GM19240 (cell line): ENCODE results near the gene ZNF555.
"Not testable (repeated sequence)": the region's sequence is repeated elsewhere in the genome, so short reads cannot be mapped to it uniquely, and the experiment has no call there.

Experiments
- DNase-seq: peaks from one replicate; pipeline ENCODE4 v3.0.0; 2011; ENCODE audit warnings: low spot score; ENCODE audit not compliant: insufficient read length

Gene ZNF555

DNA sequence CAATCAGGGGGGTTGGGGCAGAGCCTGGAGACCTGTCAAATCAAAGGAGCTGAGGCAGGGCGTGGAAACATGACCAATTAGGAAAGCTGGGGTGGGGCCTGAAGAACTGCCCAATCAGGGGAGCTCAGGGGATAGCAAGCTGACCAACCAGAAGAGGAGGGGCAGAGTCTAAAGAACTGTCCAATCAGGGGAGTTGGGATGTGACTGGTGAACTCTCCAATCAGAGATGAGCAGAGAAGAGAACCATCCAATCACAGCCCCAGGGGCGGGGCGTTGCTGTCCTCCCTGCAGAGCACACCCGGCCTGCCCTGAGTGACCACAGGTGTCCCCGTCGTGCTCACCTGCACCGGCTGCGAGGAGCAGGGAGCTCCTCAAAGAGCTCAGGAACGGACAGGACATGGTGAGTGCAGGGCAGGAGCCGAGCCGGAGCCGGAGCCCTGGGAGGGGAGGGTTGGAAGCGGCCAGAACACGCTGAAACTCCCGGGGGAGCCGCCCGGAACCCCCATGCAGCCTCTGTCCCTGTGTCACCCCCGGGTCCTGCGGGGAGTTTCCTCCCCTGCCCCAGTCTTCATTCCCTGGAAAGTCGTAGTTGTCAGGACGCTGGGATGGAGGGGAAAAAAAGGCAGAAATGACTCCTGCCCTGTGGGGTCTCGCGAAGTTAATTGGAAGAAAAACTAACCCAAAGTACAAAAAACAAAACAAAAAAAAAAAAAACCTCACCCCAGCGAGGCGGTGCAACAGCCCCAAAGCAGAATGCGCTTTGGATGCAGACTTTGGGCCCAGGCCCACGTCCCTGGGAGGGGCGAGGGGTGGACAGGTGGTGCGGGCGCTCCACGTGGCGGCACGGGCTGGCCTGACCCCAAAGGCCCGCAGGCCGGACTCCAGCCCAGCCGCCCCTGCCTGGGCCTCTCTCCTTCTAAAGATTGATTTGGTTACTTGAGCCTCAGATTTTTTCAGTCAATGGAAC, 26.0 kb downstream of the ZNF555 start, which contains the start of gene ZNF556:
ZNF556 (plus strand) TSS at position 311 of the 967 bp plus-strand sequence; CDS start at position 398, 87 bp downstream.
- no peak for DNase-seq

DNA sequence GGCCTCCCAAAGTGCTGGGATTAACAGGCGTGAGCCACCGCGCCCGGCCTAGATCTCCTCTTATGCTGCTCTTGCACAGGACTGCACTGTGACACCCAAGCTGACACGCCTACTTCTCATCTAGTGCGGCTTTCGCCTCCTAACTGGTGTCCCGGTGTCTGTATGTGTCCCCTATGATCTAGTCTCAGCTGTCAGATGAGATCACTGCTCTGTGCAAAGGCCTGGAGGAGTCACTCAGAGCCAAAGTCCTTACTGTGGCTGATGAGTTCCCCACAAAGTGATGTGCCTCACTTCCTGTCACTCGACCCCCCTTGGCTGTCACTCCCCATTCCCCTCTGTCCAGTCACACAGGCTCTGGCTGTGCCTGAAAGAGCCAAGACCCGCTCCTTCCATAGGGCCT, 28.3 kb downstream of the ZNF555 start:
- no peak for DNase-seq

DNA sequence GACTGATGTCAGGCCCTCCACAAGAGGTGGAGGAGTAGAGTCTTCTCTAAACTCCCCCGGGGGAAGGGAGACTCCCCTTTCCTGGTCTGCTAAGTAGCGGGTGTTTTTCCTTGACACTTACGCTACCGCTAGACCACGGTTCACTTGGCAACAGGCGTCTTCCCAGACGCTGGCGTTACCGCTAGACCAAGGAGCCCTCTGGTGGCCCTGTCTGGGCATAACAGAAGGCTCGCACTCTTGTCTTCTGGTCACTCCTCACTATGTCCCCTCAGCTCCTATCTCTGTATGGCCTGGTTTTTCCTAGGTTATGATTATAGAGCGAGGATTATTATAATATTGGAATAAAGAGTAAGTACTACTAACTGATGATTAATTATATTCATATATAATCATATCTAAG, 30.9 kb downstream of the ZNF555 start:
- DNase-seq = not testable (repeated sequence)

DNA sequence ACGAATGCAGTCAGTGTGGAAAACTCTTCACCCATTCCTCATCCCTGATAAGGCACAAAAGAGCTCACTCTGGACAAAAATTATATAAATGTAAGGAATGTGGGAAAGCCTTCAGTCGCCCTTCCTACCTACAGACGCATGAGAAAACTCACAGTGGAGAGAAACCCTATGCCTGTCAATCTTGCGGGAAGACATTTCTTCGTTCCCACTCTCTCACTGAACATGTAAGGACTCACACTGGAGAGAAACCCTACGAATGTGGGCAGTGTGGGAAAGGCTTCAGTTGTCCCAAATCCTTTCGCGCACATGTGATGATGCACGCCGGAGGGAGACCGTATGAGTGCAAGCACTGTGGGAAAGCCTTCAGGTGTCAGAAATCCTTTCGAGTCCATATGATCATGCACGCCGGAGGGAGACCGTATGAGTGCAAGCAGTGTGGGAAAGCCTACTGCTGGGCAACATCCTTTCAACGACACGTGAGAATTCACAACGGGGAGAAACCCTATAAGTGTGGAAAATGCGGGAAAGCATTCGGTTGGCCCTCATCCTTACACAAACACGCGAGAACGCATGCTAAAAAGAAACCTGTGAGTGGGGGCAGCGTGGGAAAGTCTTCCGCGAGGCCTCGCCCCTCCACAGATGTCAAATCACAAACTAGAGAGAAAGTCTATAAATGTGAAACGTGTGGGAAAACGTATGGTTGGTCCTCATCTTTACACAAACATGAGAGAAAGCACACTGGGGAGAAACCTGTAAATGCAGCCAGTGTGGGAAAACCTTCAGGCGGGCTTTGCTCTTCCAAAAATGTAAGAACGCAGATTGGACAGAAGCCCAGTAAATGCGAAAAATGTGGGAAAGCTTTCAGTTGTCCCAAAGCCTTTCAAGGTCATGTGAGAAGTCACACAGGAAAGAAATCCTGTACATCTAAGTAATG, 36.4 kb downstream of the ZNF555 start:
- DNase-seq = no peak

DNA sequence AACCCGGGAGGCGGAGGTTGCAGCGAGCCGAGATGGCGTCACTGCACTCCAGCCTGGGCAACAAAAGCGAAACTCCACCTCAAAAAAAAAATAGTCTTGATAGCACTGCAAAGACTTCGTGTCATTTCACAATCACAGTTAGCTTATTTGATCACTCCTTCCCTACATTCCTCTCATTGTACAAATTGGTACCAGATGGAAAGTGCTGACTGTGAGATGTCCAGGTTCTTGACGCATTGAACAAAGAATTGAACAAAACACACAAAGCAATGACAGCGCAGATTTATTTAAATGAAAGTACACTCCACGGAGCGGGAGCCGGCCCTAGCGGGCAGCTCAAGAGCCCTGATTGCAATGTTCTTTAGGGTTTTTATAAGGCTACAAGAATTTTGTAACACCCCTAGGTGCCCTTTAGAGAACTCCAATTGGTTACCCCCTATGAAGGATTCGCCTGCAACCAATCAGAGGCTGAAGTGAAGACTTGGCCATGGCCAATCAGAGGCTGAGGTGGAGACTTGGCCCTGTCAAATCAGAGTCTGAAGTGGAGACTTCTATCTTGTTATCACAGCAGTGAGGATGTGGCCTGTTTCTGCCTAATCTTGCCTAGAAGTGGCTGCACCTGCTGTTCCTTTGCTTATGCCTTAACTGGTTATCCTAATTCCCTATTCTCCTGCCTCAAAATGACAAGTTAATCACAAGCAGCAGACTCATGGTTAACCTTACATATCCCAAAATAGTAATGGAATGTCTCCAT, 42.6 kb downstream of the ZNF555 start:
- DNase-seq = no peak

DNA sequence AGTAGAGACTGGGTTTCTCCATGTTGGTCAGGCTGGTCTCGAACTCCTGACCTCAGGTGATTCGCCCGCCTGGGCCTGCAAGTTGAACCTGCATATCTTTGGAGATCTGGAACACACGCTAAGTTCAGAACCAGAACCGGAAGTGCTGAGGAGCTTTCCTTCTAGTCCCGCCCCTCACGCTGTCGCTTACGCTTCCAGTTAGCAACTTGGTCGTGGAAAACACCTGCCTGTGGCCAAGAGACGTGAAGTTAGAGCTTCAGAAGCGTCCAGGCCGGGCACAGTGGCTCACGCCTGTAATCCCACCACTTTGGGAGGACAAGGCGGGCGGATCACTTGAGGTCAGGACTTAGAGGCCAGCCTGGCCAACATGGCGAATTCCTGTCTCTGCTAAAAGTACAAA, 44.5 kb downstream of the ZNF555 start:
- no peak for DNase-seq

DNA sequence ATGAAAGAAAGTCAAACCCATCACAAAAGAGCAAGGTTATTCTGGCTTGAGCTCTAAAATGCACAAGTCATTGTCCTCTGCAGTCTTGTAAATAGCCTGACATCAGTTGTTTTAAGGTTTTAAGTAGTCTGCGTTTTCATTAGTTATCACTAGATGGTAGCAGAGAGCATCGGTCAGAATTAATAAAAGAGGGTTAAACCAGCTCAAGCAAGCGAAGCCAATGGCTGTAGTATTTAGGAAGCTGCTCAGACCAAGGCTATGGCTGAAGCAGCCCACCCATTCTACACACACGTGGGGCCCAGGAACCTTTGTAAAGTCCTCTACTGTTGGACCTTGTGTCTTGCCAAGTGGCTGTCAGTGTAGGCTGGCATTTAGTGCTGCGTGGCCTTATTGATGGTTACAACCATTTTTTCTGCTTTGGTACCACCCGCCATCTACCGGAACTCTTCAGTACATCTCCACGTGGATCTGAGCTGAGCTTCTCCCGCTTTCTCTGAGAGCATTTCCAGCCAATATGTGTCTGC, 46.2 kb downstream of the ZNF555 start:
- peak; percentile 16 for DNase-seq

DNA sequence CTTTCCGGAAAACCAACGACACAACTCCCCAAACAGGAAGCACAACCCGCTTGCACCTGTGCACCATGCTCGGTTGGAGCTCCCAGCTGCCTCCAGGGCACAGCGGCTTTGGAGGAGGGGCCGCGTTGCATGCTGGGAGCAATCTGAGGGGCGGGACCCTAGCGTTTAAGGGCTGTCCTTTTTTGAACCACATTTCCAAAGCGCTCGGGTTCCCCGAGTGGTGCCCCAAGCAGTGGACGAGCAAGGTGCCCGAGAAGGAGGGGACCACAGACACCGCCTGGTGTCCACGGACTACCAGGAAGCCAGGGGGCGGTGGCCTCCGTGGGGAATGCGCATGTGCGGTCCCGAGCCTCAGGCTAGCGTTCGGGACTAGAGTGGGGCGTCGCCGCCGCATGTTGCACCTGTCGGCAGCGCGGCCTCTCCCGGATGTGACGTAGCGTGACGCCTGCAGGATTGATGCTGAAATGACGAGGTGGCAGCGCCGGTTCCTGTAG, 47.5 kb downstream of the ZNF555 start:
- no peak for DNase-seq

DNA sequence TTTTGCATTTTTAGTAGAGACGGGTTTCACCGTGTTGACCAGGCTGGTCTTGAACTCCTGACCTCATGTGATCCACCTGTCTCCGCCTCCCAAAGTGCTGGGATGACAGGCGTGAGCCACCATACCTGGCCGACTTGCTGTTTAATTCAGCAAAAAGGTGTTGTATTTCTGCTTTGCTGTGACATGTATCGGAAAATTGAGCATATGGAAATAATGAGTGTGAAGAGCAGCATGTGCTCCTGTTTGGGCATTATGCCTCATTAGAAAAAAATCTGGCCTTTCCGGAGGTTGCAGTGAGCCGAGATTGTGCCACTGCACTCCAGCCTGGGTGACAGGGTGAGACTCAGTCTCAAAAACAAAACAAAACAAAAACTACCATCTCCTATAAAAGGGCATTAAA, 49.3 kb downstream of the ZNF555 start:
- DNase-seq = not testable (repeated sequence)

DNA sequence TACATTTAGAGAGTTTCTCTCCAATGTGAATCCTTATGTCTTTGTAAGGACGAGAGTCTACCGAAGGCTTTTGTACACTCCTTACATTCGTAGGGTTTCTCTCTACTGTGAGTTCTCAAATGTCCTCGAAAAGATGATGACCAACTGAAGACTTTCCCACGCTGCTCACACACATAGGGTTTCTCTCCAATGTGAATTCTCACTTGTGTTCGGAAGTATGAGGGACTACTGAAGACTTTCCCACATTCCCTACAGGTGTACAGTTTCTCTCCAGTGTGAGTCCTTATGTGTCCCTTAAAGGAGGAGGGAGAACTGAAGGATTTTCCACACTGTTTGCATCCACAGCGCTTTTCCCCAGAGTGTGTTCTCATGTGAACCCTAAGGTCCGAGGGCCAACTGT, 55.4 kb downstream of the ZNF555 start:
- DNase-seq = no peak

DNA sequence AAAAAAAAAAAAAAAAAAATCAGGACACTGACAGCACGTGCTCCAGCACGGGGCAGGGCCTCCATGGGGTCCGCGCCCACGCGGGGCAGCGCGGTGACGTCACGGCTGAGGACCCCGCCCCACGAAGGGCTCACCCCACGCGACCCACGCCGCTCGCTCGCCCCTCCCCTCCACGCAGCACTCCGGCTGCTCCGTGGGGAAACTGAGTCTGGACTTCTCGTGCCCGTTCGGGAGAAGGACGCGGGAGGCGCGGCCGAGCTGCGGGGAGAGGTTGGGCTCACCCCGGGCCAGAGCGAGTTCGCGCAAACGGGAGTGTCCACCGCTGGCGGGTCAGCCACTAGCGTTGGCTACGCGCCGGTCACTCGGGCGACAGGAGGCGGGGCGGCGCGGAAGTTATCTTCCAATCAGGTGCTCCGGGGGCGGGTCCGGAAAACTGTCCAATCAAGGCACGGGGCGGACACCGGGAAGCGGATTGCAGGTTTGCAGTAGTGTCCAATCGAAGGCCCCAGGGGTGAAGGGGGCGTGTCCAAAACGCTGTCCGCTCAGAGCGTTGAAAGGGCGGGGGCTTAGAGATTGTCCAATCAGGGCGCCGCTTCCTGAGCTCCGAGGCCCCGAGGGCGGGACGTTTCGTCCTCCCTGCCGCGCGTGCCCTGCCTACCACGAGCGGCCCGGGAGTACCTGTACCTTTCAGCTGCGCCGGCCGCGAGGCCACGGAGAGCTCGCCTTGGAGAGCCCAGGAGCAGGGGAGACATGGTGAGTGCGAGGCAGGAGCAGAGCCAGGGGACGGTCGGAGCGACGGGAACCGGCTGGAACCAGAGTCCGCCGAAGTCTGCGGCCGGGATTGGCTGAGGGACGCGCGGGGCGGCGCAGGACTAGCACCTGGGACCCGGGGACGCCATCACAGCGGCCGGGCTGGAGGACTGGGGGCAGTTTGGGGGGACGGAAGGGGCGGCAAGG, 59.3 kb downstream of the ZNF555 start, which contains the start of gene ZNF57:
ZNF57 (plus strand) TSS at position 633 of the 957 bp plus-strand sequence; CDS start at position 751, 118 bp downstream.
- peak; percentile 96 for DNase-seq

DNA sequence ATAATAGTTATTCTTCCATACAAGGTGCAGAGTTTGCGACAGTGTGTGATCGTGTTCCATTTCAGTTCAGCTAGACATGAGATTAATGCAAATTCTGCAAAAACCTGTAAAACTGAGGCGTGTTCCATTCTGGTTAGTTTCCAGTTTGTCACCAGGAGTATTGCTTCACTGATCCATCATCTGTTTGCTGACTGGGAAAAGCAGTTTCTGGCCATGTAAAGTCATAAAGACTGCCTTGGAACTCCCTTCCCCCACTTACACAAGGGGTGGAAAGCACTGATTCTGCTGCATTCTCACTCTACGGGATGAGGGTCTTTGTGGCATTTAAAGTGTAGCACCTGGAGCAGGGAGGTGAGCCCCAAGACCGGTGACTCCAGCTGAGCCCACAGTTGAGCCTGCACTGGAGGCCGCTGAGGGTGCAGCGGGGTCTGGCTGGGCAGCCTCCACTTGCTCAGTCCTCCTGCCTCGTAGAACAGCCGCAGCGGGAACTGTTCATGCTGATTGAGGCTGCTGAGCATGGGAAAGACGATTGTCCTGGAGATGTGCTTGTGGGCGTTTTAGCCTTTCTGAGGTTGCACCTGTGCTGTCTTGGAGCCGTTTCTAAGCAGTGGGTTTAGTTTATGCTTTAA, 61.4 kb downstream of the ZNF555 start:
- DNase-seq = no peak

DNA sequence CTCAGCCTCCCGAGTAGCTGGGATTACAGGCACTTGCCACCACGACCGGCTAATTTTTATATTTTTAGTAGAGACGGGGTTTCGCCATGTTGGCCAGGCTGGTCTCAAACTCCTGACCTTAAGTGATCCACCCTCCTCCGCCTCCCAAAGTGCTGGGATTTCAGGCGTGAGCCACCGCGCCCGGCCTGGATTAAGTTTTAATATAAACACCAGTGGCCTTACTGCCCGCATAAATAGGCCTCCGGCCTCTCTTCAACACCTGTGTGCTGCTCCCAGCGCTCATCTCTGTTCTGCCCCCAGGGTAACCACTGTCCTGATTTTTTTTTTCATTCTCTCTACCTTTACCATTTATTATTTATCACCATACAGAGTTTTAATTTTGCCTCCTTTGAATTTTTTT, 62.1 kb downstream of the ZNF555 start:
- DNase-seq = not testable (repeated sequence)

DNA sequence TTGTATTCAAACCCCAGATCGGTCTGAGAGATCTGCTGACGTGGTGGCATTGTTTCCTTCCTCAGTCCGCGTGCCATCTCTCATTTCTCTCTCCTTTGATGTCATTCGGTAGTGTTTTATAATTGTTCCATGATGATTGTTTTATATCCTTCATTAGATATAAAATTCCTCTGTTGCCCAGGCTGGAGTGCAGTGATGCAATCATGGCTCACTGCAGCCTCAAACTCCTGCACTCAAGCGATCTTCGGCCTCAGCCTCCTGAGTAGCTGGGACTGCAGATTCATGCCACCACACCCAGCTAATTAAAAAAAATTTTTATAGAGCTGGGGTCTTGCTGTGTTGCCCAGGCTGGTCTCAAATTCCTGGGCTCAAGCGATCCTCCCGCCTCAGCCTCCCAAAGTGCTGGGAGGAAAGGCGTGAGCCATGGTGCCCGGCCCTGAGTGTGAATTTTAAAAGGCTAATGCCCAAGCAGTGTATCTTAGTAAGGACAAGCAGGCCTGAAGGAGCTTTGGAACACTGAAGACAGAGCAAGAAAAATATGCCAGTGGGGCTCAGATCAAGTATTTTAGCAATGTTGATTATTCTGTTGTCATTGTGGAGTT, 64.7 kb downstream of the ZNF555 start:
- DNase-seq = no peak

DNA sequence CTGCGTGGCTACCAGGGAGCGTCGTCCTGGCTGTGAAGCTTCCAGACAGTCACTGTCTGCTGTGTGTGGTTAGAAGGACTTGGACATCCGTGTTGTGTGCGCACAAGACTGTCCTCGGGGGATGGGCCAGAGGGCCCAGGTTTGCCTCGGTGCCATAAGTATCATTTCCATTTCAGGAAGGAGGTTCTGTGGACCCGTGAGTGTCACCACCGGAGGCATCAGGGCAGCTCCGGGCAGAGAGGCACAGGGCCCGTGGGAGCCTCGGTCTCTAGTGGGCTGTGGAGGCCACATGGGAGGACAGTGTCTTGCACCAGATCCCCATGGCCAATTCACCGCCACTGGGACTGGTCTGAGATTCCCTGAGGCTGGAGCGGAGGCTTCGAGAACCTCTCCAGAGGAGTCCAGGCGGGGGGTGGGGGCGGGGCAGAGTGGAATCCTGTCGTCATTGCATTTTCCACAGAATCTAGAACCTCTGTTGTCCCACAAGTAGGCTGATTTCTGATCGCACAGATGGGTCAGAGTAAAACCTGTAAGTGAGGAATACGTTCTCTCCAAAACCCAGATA, 65.4 kb downstream of the ZNF555 start:
- DNase-seq = no peak
